Gastrocnemius medialis (tissue), 4 donors: ENCODE measurements around the gene PDLIM1.
A peak's percentile ranks its signal among the peaks of the same experiment; 100 is the strongest.

ENCODE experiments used
- CTCF ChIP-seq, 5 experiments: fragments of 450-650 bp in 3 of 5; fragments of 200-600 bp in 2 of 5; sonication (generic) in 2 of 5; IDR thresholded peaks in 4 of 5; conservative IDR thresholded peaks in 1 of 5; 1 replicate in 4 of 5; 2 replicates in 1 of 5; pipeline ENCODE4 v1.5.1; 2016 to 2019; ENCODE audit warnings: antibody characterized with exemption in 5 of 5, mild to moderate bottlenecking in 3 of 5, moderate library complexity in 3 of 5
- POLR2A ChIP-seq, 2 donors: fragments of 450-650 bp; IDR thresholded peaks; one replicate each; pipeline ENCODE4 v1.6.1; 2017; ENCODE audit warnings: antibody characterized with exemption in 2 of 2, mild to moderate bottlenecking in 2 of 2, moderate library complexity in 2 of 2

DNA sequence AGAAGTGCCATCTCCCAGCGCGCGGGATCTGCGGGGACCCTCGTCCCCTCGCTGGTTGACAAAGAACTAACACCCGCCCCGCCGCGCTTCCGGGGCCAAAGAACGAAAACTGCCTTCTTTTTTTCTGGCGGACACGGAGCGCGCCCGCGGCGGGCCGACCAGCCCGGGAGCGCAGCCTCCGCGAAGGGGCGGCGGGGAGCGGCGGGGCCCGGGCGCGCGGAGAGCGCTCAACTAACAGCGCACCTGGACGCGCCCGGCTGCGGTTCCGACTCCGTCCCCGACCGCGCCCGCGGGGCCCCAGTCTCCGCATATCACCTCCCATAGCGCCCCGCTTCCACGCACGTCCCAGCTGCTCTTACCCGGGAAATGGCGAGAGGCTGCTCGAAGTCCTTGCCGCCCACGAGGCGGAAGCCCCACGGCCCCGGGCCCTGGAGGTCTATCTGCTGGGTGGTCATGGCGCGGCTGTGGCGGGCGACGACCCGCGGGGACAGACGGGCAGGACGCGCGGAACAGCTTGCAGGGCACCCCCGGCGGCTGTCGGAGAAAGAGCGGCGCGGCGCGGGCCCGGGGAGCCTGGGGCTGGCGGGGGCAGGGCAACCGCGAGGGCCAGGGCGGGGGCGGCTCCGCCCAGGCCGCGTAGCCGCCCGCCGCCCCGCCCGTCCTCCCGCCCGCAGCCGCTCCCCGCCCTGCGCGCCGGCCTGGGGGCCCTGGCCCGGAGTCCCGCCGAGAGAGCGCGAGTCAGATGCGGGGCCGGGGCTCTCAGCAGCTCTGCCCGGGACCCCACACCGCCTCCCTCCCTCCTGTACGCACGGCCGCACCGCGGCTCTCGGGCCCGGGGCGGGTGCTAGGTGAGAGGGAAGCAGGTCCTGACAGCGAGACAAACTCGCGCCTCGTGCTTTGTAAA lies at the start of gene PDLIM1:
- TF ChIP-seq CTCF (IDR thresholded peaks at IDR 0.05 in 4 of 5, conservative IDR thresholded peaks at IDR 0.05 in 1 of 5), result peak; percentile 40 to 55 (median 44)
- TF ChIP-seq POLR2A (IDR thresholded peaks at IDR 0.05), result peak; percentile 89 to 93
